GM10847 (cell line): Measurements from ENCODE around the gene SPEM1.

ENCODE experiments used
- POLR2A ChIP-seq: IDR thresholded peaks from 2 replicates; pipeline ENCODE4 v1.6.1; 2011; ENCODE audit not compliant: insufficient read length; ENCODE audit errors: extremely low read depth

SPEM1 gene

DNA sequence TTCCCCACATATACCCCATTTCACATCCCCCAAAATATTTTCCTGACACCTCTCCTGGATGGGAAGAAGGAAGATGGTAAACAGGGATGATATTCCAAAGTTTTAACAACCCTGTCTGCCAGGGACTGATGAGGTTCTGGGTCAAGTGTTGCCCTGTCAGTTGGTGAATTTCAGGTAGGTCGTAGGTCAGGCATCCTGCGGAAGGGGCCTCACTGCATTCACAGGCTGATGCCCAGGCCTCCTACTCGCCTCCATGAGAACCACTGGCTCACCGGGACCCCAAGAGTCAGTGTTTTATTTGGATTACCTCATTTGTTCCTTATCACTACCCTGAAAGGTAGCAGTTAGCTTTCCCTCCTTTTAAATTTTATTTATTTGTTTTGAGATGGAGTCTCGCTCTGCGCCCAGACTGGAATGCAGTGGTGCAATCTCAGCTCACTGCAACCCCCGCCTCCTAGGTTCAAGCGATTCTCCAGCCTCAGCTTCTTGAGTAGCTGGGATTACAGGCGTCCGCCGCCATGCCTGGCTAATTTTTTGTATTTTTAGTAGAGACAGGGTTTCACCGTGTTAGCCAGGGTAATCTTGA lies 48.8 kb downstream of the SPEM1 start:
- no peak for TF ChIP-seq POLR2A
